Large intestine (tissue), 3 donors: ENCODE measurements around the gene COQ8B. TPM values are rescaled to one million over a fixed set of nuclear protein-coding genes. Genes with fewer than 3 reads are reported as not detected.
A peak's percentile ranks its signal among the peaks of the same experiment; 100 is the strongest.
"Not testable (repeated sequence)": the region's sequence is repeated elsewhere in the genome, so short reads cannot be mapped to it uniquely, and the experiment has no call there.

Source experiments
- DNase-seq, 2 donors: peaks; one replicate each; pipeline versions ENCODE4 v3.0.0 to v3.0.0-alpha.2; 2013
- H3K27ac ChIP-seq: one replicate; pipeline ENCODE4 v1.5.1; 2013; ENCODE audit warnings: low read length
- H3K27me3 ChIP-seq: 2 replicates; pipeline ENCODE4 v1.6.1; 2013; ENCODE audit warnings: low read length; ENCODE audit not compliant: control insufficient read depth, insufficient read depth
- H3K36me3 ChIP-seq: 2 replicates; pipeline ENCODE4 v1.6.1; 2013; ENCODE audit warnings: low read length; ENCODE audit not compliant: control insufficient read depth, insufficient read depth
- H3K4me1 ChIP-seq: one replicate; pipeline ENCODE4 v1.6.1; 2013; ENCODE audit warnings: low read length; ENCODE audit not compliant: control insufficient read depth, insufficient read depth
- H3K4me3 ChIP-seq: one replicate; pipeline ENCODE4 v1.5.1; 2013; ENCODE audit warnings: low read length
- H3K9me3 ChIP-seq: one replicate; pipeline ENCODE4 v1.6.1; 2013; ENCODE audit warnings: mild to moderate bottlenecking, low read depth, low read length, moderate library complexity; ENCODE audit not compliant: control insufficient read depth
- WGBS: methylation state at CpG from one replicate; pipeline ENCODE4 v1.1.5; 2013; ENCODE audit warnings: low lambda C conversion rate; ENCODE audit not compliant: insufficient coverage; 5-methylcytosine and 5-hydroxymethylcytosine counted together
- polyA plus RNA-seq: library from polyadenylated mRNA; unstranded; fragments of 120-200 nt; gene quantifications from one replicate; pipeline ENCODE4 v1.2.1, GENCODE V29; 2013

COQ8B gene
- polyA plus RNA-seq, 1 donor = 35.7 TPM

DNA sequence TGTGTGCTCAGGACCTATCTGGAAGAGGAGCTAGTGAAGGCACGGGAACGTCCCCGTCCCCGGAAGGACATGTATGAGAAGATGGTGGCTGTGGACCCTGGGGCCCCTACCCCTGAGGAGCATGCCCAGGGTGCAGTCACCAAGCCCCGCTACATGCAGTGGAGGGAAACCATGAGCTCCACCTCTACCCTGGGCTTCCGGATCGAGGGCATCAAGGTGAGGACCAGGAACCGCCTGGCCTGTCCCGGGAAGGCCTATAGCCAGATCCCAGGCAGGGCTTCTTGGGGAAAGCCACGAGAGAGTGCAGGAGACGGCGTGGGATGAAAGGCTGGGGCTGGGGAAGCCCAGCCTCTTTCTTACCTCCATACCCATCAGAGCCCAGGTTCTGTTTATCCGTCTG lies 16.5 kb upstream of the COQ8B start:
- Histone ChIP-seq H3K27ac (no peak overlapping the region), H3K4me1 (peaks cover 14% of the 10 kb centered on the region), H3K4me3 (no peak overlapping the region), H3K36me3 (peaks cover 84% of the 10 kb centered on the region), H3K9me3 (no peaks in the 10 kb centered on the region), H3K27me3 (no peaks in the 10 kb centered on the region)
- no CpG with 5 or more reads among the region's 13 CpGs for WGBS
- DNase-seq = no peak

DNA sequence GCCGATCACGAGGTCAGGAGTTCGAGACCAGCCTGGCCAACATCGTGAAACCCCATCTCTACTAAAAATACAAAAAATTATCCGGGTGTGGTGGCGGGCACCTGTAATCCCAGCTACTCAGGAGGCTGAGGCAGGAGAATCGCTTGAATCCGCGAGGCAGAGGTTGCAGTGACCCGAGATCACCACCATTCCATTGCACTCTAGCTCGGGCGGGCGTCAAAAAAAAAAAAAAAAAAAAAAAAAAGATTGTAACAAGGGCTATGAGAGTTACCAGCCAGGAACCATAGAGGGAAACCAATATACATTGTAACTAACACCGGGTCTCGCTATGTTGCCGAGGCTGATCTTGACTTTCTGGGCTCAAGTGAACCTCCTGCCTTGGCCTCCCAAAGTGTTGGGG lies 15.6 kb upstream of the COQ8B start:
- H3K4me3 ChIP-seq, H3K9me3 ChIP-seq, H3K27me3 ChIP-seq, H3K27ac ChIP-seq, DNase-seq: not testable (repeated sequence)
- Histone ChIP-seq H3K36me3 (peaks cover 87% of the 10 kb centered on the region), H3K4me1 (peaks cover 14% of the 10 kb centered on the region)
- 95% methylated on average over 4 of the region's 16 CpGs for WGBS

DNA sequence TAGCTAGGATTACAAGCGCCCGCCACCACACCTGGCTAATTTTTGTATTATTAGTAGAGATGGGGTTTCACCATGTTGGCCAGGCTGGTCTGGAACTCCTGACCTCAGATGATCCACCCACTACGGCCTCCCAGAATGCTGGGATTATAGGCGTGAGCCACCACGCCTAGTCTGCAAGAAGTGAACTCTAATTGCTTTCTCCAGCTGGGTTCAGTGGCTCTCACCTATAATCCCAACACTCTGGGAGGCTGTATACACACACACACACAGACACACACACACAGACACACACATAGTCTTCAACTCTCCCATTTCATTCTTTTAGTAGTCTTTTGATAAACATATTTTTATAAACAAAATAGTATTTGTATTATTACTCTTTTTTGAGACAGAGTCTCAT lies 13.4 kb upstream of the COQ8B start:
- not testable (repeated sequence) for H3K4me3 ChIP-seq, H3K9me3 ChIP-seq, DNase-seq, H3K27me3 ChIP-seq, H3K27ac ChIP-seq, H3K4me1 ChIP-seq
- H3K36me3 ChIP-seq = peaks cover 89% of the 10 kb centered on the region
- no CpG with 5 or more reads among the region's 5 CpGs for WGBS

DNA sequence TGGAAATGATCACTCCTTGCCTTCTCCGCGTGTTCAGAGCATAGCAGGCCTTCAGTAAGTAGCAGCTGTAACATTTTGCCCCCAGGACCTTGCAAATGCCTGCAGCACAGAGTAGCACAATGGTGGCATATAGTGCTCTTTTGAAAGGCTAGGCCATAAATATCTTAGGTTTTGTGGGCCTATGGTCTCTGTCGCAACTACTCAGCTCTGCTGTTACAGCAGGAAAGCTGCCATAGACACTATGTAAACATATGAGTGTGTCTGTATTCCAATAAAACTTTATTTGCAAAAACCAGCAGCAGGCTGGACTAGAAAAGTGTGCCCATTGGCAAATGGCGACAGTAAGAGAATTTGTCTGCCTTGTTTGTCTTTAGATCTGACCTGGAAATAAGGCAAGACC lies 9.6 kb upstream of the COQ8B start:
- no peak for DNase-seq
- Histone ChIP-seq H3K4me3 (no peak overlapping the region), H3K36me3 (peaks cover 79% of the 10 kb centered on the region), H3K9me3 (no peaks in the 10 kb centered on the region), H3K27me3 (no peaks in the 10 kb centered on the region), H3K4me1 (no peaks in the 10 kb centered on the region), H3K27ac (no peak overlapping the region)
- WGBS = no CpG with 5 or more reads among the region's 4 CpGs

DNA sequence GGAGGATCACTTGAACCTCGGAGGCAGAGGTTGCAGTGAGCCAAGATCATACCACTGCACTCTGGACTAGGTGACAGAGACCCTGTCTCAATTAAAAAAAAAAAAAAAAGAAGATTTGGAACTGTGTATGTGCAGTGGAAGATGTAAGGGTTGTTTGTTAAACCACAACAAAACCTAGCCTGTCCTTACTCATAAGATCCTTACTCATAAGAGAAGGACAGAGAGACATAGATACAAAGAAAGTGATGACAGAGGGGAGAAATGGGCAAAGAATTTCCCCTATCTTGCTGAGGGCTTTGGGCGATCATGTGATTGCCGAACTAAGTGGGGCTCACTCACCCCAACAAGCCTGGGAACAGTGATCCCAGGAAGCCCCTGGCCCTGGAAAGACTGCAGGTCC lies 8.2 kb upstream of the COQ8B start:
- no peak for DNase-seq
- Histone ChIP-seq H3K27me3 (no peaks in the 10 kb centered on the region), H3K36me3 (peaks cover 69% of the 10 kb centered on the region), H3K4me3 (no peak overlapping the region), H3K4me1 (peaks cover 8% of the 10 kb centered on the region), H3K9me3 (no peaks in the 10 kb centered on the region), H3K27ac (no peak overlapping the region)
- no CpG with 5 or more reads among the region's 3 CpGs for WGBS

DNA sequence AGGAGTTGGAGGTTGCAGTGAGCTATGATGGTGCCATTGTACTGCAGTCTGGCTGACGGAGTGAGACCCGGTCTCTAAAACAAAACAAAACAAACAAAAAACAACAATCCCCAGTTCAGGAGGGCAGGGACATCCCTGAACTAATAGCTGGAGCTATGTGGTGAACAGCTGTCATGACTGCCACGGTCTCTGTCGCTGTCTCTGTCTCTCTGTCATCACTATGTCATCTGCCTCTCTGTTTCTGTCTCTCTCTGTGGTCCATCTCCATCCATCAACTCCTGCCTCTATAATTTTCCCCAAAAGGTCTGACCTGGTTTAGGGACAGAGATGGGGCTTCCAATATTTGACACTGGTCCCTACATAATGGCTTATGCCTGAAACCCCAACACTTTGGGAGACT lies 7.6 kb upstream of the COQ8B start:
- WGBS = no CpG with 5 or more reads among the region's 4 CpGs
- DNase-seq = no peak
- no peak overlapping the region for H3K4me3 ChIP-seq
- H3K4me1 ChIP-seq = peaks cover 8% of the 10 kb centered on the region
- H3K36me3 ChIP-seq = peaks cover 64% of the 10 kb centered on the region
- no peak overlapping the region for H3K27ac ChIP-seq
- no peaks in the 10 kb centered on the region for H3K27me3 ChIP-seq
- H3K9me3 ChIP-seq = no peaks in the 10 kb centered on the region

DNA sequence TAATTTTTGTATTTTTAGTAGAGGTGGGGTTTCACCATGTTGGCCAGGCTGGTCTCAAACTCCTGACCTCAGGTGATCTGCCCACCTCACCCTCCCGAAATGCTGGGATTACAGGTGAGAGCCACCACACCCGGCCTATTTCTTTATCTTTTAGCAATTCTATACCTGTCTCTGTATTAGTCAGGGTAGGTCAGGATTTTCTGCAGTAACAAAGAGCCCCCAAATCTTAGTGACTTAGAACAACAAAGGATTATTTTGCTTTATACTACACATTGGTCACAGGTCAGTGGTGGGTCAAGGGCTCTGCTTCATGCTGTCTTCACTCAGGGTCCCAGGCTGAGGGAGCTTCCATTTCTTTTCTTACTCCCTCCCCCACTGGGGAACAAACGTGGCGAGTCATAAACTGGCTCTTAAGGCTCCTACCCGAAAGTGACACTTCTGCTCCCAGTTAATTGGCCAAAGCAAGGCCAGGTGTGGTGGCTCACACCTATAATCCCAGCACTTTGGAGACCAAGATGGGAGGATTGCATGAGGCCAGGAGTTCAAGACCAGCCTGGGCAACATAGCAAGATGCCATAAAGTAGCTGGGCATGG lies 7.1 kb upstream of the COQ8B start:
- Histone ChIP-seq H3K4me1 (peaks cover 8% of the 10 kb centered on the region), H3K27ac (no peak overlapping the region), H3K36me3 (peaks cover 60% of the 10 kb centered on the region), H3K4me3 (no peak overlapping the region), H3K27me3 (no peaks in the 10 kb centered on the region), H3K9me3 (no peaks in the 10 kb centered on the region)
- no peak for DNase-seq
- WGBS = no CpG with 5 or more reads among the region's 5 CpGs

DNA sequence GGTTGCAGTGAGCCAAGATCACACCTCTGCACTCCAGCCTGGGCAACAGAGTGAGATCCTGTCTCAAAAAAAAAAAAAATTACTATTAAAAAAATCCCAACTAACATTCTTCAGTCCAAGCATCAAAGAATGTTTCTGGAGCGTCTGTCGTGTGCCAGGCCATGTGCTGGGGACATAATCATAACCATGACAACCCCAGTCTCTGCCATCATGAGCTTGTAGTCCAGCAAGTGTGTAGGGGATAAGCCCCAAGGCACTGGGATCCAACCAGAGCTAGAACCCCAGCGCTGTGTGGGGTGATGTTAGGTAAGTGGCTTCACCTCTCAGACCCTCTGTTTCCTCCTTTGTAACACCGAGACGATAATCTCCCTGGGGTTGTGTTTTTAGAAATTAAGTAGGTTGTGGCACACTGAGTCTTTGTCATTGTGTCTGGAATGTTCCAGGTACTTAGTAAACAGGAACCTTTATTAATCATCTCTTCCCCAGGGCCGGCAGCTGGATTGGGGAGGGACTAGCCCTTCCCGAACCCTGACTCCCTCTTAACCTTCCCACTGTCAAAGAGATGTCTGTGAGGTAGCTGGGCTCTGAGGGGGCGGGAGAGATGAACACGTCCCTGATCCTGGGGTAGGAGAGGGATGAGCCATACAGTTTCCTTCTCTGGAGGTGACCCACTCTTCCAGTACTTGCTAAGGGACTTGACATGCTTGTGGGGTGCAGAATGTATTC lies 5.4 kb upstream of the COQ8B start:
- H3K4me3 ChIP-seq = no peak overlapping the region
- H3K36me3 ChIP-seq = peaks cover 46% of the 10 kb centered on the region
- no peaks in the 10 kb centered on the region for H3K9me3 ChIP-seq
- H3K27ac ChIP-seq = no peak overlapping the region
- no peaks in the 10 kb centered on the region for H3K27me3 ChIP-seq
- H3K4me1 ChIP-seq = peaks cover 8% of the 10 kb centered on the region
- no CpG with 5 or more reads among the region's 9 CpGs for WGBS
- DNase-seq = no peak

DNA sequence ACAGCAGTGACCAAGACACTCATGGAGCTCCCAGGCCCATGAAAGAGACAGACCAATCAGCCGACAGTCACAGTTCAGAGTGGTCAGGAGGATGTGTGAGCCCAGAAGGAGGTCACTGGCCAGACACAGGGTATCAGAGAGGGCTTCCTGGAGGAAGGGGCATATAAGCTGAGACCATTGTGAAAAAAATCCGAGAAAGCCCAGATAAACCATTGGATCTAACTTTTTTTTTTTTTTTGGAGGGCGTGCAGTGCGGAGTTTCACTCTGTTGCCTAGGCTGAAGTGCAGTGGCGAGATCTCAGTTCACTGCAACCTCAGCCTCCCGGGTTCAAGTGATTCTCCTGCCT lies 4.4 kb upstream of the COQ8B start:
- no peak for DNase-seq
- Histone ChIP-seq H3K4me3 (peak overlapping the region; percentile 83), H3K4me1 (peaks cover 10% of the 10 kb centered on the region), H3K27me3 (no peaks in the 10 kb centered on the region), H3K9me3 (no peaks in the 10 kb centered on the region), H3K36me3 (peaks cover 38% of the 10 kb centered on the region), H3K27ac (no peak overlapping the region)
- WGBS = 100% methylated on average over 1 of the region's 6 CpGs

DNA sequence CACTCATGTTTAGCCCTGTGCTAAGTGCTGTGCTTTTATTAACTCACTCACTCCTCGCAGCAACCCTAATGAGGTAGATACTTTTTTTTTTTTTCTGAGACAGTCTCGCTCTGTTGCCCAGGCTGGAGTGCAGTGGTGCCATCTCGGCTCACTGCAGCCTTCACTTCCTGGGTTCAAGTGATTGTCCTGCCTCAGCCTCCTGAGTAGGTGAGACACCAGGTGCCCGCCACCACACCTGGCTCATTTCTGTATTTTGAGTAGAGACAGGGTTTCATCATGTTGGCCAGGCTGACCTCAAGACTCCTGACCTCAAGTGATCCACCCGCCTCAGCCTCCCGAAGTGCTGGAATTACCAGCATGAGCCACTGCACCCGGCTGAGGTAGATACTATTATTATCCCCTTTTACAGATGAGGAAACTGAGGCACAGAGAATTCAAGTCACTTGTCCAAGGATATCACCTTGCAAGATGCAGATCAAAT lies 2.8 kb upstream of the COQ8B start:
- peak overlapping the region; percentile 83 for H3K4me3 ChIP-seq
- H3K9me3 ChIP-seq = no peaks in the 10 kb centered on the region
- DNase-seq = peak; percentile 26 to 35
- H3K36me3 ChIP-seq = peaks cover 27% of the 10 kb centered on the region
- peak overlapping the region; percentile 100 for H3K27ac ChIP-seq
- peaks cover 21% of the 10 kb centered on the region for H3K4me1 ChIP-seq
- no CpG with 5 or more reads among the region's 7 CpGs for WGBS
- H3K27me3 ChIP-seq = no peaks in the 10 kb centered on the region
